NCI-H2196 (cell line): ENCODE data around the gene BTRC.
"Not testable (repeated sequence)": the region's sequence is repeated elsewhere in the genome, so short reads cannot be mapped to it uniquely, and the experiment has no call there.

Experiments
- DNase-seq: peaks from one replicate; lab custom pipeline; 2025; ENCODE audit not compliant: unreplicated experiment; lab: John Stamatoyannopoulos, UW

Gene BTRC

DNA sequence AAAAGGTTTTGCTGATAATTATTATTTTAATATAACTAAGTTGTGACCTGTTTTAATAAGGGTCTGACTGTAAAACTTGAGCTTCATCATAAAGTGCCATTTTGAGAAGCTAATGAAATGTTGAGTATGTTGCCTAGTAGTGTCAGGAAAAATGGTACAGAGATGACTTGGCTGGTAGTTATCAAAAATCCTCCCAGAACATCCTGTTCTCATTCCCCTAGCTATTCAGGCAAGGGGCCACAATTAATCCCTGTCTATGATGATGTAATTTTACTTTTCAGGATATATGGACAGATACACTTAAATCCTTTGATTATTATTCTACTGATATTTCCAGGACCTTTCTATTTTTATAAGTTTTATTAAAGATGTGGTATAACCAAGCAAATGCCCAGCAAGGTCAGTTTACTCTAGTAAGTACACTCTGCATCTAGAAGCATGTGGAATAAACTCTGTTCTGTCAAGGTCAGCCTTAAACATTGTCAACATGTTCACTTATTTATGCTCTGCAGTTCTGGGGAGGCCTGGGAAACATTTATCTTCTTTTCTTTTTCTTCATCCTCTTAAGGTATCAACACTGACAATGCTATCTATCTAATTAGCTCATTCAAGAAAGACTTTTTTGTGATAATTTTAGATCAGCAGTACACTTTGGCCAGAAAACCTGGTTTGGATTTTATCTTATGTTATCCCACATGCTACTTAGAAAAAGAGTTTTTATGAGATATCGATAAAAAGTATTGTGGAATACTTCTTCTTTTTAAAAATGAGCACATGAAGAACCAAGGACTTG is 32.1 kb downstream of the BTRC start:
- no peak for DNase-seq

DNA sequence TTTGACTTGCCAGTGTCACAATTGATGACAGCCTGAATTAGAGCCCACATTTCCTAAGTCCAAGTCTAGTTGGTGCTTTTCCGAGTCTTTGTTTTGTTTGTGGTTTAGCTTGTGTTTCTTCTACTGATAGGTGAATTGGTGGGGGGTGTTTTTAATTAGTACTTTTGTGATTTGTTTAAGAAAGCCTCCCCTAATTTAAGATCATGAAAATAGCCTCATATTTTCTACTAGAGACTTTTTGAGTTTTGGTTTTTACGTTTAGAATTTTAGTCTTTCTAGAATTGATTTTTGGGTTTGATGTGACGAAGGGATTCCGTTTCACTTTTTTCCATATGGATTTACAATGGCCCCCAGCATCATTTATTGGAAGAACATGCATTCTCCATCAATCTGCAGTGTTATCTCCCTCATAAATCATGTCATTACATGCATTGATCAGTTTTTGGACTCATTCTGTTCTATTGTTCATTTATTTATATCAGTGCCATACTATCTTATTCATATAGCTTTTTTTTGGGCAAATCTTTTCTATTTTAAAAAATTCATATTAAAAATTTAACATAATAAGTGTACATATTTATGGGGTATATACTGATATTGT is 32.8 kb downstream of the BTRC start:
- DNase-seq, result no peak

DNA sequence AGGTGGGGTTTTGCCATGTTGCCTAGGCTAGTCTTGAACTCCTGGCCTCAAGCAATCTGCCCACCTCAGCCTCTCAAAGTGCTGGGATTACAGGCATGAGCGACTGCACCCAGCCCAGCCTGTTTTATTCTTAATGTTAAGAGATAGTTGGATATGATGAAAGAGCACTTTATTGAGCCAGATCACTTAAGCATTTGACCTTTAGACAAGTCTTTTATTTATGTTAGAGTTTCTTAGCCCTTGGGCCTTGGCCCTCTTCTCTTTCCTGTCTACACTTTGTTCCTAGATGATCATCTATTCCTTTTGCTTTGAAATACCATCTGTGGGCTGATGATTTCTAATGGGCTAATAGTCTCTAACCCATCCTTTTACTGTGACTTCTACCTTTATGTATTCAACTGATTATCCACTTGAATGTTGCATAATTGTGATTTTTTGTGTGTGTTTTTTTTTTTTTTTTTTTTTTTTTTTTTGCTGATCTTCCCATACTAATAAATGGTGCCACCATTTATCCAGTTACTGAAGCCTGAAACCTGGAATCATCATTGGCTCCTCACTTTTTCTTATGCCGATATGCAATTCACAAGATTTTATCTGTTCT is 34.8 kb downstream of the BTRC start:
- DNase-seq, result no peak

DNA sequence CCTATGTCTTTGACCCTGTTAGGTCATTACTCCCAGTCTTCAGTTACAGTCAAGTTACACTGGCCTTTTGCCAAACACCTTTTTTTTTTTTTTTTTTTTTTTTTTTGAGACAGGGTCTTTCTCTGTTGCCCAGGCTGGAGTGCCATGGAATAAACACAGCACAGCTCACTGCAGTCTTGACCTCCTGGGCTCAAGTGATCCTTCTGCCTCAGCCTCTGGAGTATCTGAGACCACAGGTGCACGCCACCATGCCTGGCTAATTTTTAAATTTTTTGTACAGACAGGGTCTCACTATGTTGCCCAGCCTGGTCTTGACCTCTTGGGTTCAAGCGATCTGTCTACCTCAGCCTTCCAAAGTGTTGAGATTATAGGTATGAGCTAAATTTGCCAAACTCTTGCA is 35.6 kb downstream of the BTRC start:
- not testable (repeated sequence) for DNase-seq

DNA sequence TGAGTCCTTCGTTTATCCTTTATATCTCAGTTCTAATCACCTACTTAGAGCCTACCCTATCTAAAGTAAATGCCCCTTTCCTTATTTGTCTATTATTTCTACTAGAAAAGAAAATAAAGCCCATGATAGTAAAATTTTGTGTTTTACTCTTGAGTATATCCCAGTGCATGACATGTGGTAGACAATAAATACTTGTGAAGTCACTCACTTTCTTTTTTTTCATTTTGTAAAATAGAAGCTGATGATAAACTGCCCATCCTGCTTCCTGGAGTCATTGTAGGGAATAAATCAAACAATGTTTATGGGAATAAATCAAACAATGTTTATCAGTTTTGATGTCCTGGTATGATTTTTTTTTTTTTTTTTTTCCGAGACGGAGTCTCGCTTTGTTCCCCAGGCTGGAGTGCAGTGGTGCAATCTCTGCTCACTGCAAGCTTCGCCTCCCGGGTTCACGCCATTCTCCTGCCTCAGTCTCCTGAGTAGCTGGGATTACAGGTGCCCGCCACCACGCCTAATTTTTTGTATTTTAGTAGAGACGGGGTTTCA is 36.1 kb downstream of the BTRC start:
- no peak for DNase-seq

DNA sequence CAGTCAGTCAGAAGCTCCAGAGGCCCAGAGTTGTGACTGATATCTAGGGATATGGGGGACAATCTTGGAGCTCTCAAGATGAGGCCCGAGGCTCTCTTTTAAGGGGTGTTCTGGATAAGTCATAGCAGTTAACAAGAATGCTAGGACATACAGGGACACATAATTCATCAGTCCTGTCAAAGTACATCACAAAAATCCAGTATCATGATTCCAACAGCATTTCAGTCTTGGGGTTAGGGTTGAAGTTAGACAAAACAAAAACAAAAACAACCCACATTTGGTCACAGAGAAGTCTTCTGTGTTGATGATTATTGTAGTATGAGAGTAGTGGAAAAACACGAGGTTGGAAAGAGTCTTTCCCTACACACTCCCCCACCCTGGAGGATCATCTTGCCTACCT is 39.4 kb downstream of the BTRC start:
- no peak for DNase-seq

DNA sequence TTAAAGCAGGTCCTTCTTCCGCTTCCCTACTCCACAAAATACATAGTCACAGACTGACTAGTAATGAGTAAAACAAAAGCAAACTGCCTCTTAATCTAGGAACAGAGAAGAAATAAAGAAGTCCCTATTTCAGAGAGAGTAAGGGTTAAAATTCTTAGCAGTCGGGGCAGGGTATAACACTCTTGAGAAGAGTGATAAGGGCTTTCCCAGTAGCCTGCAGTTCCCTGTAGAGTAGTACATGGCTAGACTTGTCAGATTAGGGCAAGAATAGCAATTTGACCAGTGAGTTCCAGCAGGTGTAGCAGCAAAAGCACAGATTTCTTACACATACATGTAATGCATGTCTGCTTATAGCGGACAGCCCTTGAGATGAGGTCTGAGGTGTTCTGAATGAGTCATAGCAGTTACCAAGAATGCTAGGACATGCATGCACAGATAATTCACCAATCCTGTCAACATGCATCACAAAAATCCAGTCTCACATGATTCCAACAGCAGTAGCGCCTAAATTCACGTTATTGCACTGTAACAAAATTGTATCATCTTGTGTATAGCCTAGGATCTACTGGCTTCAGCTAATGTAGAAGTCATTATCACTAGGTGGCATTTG is 40.7 kb downstream of the BTRC start:
- DNase-seq, result no peak

DNA sequence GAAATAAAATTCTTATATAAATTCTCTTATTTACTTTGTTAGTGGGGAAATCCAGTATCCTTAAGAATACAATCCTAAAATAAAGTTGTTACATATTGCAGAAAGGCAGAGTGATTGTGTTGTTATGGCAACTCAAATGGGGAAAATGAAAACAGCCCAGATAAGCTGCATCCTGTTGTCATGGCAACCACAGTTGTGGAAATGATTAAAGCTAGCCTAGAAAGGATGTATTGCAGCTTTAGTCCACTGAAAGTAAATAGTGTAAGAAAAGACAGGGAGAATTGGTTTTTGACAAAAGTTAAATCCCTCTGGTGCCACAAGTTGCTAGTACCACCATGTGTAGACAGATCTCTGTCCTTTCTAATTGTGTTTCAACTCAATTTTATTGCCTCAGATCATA is 43.2 kb downstream of the BTRC start:
- peak; percentile 52 for DNase-seq

DNA sequence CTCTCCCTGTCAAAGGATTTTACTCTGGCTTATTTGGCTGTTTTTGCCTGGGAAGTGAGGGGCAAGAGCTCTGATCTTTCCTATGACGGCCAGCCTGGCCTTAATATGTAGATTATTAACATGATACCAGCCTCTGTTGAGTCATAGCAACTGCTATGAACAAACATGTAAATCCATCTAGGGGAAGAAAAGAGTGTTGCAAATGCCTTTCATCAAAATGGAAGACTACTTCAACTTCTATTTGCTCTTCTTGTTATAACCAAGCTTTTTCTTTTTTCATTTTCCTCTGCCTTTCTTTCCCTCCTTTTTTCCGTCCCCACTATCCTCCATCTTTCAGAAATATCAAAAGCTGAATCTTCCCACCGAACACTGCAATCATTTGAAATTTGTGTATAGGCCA is 46.6 kb downstream of the BTRC start:
- no peak for DNase-seq

DNA sequence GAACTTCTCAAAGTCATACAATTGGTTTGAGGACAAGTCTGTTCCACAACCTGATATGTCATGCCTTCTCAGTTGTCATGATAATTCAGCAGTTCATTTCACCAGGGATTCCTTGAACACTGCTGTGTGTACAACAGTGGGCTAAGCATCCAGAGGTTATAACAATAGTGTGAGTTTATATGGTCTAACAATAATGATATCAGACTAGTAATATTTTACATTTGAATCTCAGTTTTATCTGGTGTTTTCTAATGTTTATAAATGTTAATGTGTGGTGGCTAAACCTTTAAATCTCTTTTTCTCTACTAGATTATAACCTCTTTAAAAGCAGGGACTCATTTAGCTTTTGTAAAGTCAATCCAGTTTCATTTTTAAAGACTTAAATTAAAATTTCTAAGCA is 48.7 kb downstream of the BTRC start:
- DNase-seq, result no peak

DNA sequence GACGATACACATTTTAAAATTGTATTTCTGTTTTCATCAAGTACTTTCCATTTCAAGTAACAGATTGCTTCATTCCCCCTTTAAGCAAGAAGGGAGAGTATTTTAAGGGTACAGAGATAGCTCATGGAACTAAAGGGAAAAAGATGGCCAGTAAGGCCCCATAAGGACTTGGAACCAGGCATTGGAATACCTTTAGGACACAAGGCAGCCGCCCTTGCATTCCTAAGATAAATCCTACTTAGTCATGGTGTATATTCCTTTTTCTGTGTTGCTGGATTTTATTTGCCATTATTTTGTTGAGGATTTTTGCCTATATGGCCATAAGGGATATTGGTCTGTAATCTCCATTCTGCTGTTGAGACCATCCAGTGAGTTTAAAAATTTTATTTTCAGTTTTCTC is 49.2 kb downstream of the BTRC start:
- DNase-seq, result no peak

DNA sequence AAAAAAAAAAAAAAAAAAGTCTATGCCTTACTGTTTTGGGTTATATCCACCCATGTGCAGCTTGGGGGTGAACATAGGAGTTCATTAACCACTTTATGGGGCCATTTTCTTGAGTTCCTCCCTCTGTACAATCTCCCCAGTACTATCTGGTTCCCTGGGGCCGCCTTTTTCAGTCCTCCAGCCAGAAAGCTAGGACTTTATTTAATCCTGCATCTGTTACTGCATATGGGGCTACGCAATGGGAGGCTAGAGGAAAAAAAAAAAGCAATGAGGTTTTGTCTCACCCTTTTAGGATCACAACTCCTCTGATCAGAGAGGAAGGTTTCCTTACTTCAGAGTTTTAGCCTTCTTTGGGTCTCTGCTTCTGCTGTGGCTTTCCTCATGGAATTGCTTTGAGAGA is 51.0 kb downstream of the BTRC start:
- no peak for DNase-seq

DNA sequence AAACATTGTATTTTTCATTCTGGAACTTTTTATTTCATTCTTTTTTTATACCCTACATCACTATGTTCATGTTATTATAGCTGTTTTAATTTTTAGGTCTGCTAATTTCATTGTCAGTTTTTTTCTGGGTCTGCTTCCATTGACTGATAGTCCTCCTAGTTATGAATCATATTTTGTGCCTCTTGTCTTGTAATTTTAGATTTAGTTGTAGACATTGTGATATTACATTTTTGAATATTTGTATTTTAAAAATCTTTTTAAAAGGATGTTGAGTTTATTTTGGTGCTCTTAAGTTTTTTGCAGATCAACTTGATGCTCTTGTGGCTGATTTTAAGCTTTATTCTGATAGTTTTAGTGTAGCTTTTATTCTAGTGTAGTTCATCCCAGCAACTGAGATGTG is 57.6 kb downstream of the BTRC start:
- no peak for DNase-seq

DNA sequence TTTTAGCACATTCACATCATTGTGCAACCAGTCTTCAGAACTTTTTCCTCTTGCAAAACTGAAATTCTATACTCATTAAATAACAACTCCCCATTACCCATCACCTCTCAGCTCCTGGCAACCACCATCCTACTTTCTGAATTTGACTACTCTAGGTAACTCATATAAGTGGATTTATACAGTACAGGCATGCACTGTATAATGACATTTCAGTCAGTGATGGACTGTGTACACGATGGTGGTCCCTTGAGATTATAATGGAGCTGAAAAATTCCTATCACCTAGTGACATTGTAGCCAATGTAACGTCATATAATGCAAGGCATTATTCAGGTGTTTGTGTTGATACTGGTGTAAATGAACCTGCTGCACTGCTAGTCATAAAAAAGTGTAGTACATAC is 60.1 kb downstream of the BTRC start:
- no peak for DNase-seq

DNA sequence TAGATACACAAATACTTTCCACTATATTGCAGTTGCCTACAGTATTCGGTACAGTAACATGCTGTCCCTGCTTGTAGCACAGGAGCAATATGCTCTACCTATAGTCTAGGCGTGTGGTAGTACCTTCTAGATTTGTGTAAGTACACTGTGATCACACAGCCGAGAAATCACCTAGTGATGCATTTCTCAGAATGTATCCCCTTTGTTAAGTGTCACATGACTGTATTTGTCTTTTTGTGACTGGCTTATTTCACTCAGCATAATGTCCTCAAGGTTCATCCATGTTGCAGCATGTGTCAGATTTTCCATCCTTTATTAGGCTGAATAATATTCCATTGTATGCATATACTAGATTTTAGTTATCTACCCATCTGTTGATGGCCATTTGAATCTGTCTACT is 61.9 kb downstream of the BTRC start:
- no peak for DNase-seq

DNA sequence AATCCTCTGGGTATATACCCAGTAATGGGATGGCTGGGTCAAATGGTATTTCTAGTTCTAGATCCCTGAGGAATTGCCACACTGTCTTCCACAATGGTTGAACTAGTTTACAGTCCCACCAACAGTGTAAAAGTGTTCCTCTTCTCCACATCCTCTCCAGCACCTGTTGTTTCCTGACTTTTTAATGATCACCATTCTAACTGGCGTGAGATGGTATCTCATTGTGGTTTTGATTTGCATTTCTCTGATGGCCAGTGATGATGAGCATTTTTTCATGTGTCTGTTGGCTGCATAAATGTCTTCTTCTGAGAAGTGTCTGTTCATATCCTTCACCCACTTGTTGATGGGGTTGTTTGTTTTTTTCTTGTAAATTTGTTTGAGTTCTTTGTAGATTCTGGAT is 68.0 kb downstream of the BTRC start:
- not testable (repeated sequence) for DNase-seq

DNA sequence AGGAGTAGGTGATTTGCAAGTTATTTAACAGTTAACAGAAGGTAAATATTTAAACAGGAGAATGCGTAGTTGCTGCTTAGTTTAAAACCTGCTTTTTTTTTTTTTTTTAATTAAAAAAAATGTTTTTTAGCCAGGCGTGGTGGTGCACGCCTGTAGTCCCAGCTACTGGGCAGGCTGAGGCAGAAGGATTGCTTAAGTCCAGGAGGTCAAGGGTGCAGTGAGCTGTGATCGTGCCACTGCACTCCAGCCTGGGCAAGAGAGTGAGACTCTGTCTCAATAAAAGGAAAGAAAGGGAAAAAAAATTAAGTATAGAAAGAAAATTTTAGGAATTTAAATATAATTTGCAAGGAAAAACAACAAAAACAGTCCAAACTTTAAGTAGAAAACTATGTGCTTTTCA is 71.6 kb downstream of the BTRC start:
- DNase-seq, result no peak

DNA sequence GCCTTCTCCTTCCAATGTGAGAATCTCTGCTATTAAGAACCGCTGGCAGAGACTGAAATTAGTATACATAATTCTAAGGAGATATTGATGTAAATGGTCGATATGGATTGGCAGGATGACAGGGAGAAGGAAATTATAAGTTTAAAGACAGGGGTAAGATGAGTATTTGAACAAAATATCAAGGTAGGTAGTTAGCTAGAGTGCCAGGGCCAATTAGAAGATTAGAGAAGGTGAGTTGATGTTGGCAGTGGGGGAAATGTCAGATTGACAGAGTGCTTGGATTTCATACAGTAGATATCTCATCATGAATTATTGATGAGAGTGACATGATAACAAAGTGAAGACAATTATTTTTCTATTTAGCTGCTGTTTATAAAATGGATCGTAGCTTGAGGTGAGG is 74.1 kb downstream of the BTRC start:
- DNase-seq, result no peak

DNA sequence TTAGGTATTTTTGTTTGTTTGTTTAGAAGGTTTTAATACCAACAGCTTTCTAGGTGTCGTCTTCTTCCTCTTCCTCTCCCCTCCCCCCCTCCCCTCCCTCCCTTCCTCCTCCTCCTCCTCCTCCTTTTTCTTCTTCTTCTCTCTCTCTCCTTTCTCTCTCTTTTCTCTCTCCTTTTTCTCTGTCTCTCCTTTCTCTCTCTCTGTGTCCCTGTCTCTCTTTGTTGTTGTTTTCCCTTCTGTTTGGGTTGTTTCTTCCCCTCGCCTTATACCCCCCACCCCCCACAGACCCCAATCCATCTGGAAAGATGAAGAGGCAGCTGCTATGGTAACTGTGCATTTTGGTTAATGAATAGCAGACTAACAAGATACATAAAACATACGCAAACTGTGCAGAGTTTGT is 75.5 kb downstream of the BTRC start:
- no peak for DNase-seq

DNA sequence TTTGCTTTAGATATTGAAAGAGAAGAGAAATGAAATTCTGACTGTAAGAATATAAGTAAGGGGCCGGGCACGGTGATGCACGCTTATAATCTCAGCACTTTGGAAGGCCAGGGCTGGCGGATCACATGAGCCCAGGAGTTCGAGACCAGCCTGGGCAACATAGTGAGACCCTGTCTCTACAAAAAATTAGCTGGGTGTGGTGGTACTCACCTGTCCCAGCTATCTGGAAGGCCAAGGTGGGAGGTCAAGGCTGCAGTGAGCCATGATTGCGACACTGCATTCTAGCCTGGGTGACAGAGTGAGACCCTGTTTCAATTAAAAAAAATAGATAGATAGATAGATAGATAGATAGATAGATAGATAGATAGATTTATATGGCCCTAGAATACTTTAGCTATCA is 82.3 kb downstream of the BTRC start:
- no peak for DNase-seq

DNA sequence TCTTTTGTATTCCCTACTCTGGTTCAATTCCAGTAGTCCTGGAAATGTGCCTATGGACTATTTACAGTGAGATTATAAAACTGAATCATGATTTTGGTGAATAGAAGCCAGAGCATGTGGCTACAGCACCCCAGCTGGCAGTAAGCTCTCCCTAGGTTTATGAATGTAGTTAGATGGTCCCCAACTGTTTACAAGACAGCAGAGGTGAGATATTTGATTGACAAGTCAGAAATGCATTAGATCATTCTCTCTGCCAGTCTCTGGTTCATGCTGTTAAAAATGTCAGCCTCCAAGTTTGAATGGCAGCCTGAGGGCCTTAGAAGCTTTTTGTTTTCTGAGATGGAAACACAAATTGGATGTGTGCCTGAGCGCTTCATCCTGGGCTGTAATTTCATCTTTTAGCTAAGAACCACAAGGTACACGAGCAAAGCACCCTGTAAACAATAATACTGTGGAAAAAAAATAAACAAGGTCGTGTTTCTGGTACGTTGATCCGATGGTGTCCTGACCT is 85.0 kb downstream of the BTRC start:
- no peak for DNase-seq
